GM12891 (cell line): ENCODE results near the gene OOSP4A.

Source experiments
- POLR2A ChIP-seq: IDR thresholded peaks from 2 replicates; pipeline ENCODE4 v1.6.1; 2011; ENCODE audit warnings: low read depth, low read length, control low read depth
- POLR2AphosphoS5 ChIP-seq: IDR thresholded peaks from 2 replicates; pipeline ENCODE4 v1.6.1; 2011; ENCODE audit warnings: low read depth, low read length, control low read depth
- POU2F2 ChIP-seq: IDR thresholded peaks from 2 replicates; pipeline ENCODE4 v1.6.1; 2011; ENCODE audit warnings: low read depth, mild to moderate bottlenecking, control low read depth, low read length, moderate library complexity
- SPI1 ChIP-seq: IDR thresholded peaks from 2 replicates; pipeline ENCODE4 v1.6.1; 2011; ENCODE audit warnings: low read depth, low read length, control low read depth
- TAF1 ChIP-seq: IDR thresholded peaks from 2 replicates; pipeline ENCODE4 v1.6.1; 2011; ENCODE audit warnings: low read depth, low read length, control low read depth

- TF ChIP-seq POLR2AphosphoS5 (no peak), POLR2A (no peak), TAF1 (no peak), POU2F2 (no peak), SPI1 (no peak)
These were observed 39.9 kb downstream of the OOSP4A start for GRCh38 chr11:60003729-60004128.
